Left lung (tissue), 10 donors: Measurements from ENCODE around the gene RBM10. TPM values are rescaled to one million over a fixed set of nuclear protein-coding genes. Genes with fewer than 3 reads are reported as not detected.

Source experiments
- ATAC-seq: fragments of 200-7000 bp; cut with Tn5 transposase; one replicate; pipeline ENCODE4 v1.9.1; 2020; ENCODE audit warnings: moderate library complexity
- DNase-seq, 4 donors: peaks; one replicate each; pipeline ENCODE4 v3.0.0-alpha.2; 2013 to 2020
- H3K27ac ChIP-seq, 2 donors: fragments of 200-600 bp; sonication (generic) in 1 of 2; one replicate each; pipeline versions ENCODE4 v1.5.0 to v1.8.0; 2020 to 2021
- H3K27me3 ChIP-seq, 2 donors: fragments of 200-600 bp; sonication (generic) in 1 of 2; one replicate each; pipeline versions ENCODE4 v1.5.0 to v1.8.0; 2020 to 2021
- H3K36me3 ChIP-seq, 2 donors: fragments of 200-600 bp; sonication (generic) in 1 of 2; one replicate each; pipeline versions ENCODE4 v1.5.0 to v1.8.0; 2020 to 2021
- H3K4me1 ChIP-seq, 2 donors: fragments of 200-600 bp; one replicate each; pipeline ENCODE4 v1.8.0; 2021
- H3K4me3 ChIP-seq, 2 donors: fragments of 200-600 bp; sonication (generic) in 1 of 2; one replicate each; pipeline versions ENCODE4 v1.5.0 to v1.8.0; 2020 to 2021; ENCODE audit warnings: mild to moderate bottlenecking in 1 of 2
- H3K9me3 ChIP-seq, 2 donors: fragments of 200-600 bp; sonication (generic) in 1 of 2; one replicate each; pipeline versions ENCODE4 v1.5.0 to v1.8.0; 2020 to 2021
- CTCF ChIP-seq, 2 donors: fragments of 200-600 bp; sonication (generic) in 1 of 2; IDR thresholded peaks; one replicate each; pipeline versions ENCODE4 v1.5.0 to v1.8.0; 2021; ENCODE audit warnings: antibody characterized with exemption in 2 of 2
- intact Hi-C, 2 donors: fragments of 100-400 bp; cut with DNase I; formaldehyde crosslinking; loops; one replicate each; pipeline versions ENCODE4 v1.11.2 to v1.14.2; 2022
- polyA plus RNA-seq, 6 donors: library from polyadenylated mRNA; unstranded; fragments of 120-200 nt; gene quantifications; one replicate each; pipeline ENCODE4 v1.2.1, GENCODE V29; 2013; ENCODE audit not compliant: insufficient read length in 6 of 6
- total RNA-seq, 2 donors: library from RNA; stranded (reverse); fragmentation: NEBNext Ultra II Directional; extraction: Animal tissue kit (Norgen Biotek cat#: 25700); gene quantifications; one replicate each; pipeline ENCODE4 v1.2.1, GENCODE V29; 2021
- donor health status: DM: no; HTN: yes; CAD: no.
- donor health status: DM: no; HTN: no; CAD: no.

Gene RBM10
- total and polyA plus RNA-seq, 8 donors = 31.6 to 57.8 (median 51.0) TPM

- DNase-seq (peak; percentile 92 to 99 (median 98)), ATAC-seq (peak; percentile 91)
- no peaks in the 10 kb centered on the region for H3K27me3 ChIP-seq
- no peaks in the 10 kb centered on the region for H3K9me3 ChIP-seq
- peaks cover 5 to 33% of the 10 kb centered on the region in 2 donors for H3K4me1 ChIP-seq
- H3K27ac ChIP-seq = peak overlapping the region; percentile 93
- peak overlapping the region; percentile 64 to 81 for H3K4me3 ChIP-seq
- peaks cover 3 to 34% of the 10 kb centered on the region in 2 donors for H3K36me3 ChIP-seq
- TF ChIP-seq CTCF (IDR thresholded peaks at IDR 0.05) = no peak
- intact Hi-C loops = no loop called here
These were observed 72.8 kb downstream of the RBM10 start for GRCh38 chrX:47217852-47218279.

- intact Hi-C loops = no loop called here
- no peak for TF ChIP-seq CTCF (IDR thresholded peaks at IDR 0.05)
- Histone ChIP-seq H3K4me3 (peak within 1 kb of the TSS; percentile 64 to 81), H3K27ac (peak within 1 kb of the TSS; percentile 93), H3K36me3 (peaks cover 3 to 34% of the 10 kb centered on the region in 2 donors), H3K4me1 (peaks cover 5 to 33% of the 10 kb centered on the region in 2 donors), H3K9me3 (no peaks in the 10 kb centered on the region), H3K27me3 (no peaks in the 10 kb centered on the region)
- DNase-seq (peak; percentile 84 to 95 (median 90)), ATAC-seq (peak; percentile 77)
These were observed 73.4 kb downstream of the RBM10 start, which contains the start of gene CDK16 for GRCh38 chrX:47218280-47218919. TSS of gene CDK16 (plus strand) at chrX:47218681. CDS start at chrX:47223558, 4,877 bp downstream.

- Histone ChIP-seq H3K4me3 (peak overlapping the region; percentile 64 to 81), H3K27ac (peak overlapping the region; percentile 93), H3K4me1 (peaks cover 5 to 33% of the 10 kb centered on the region in 2 donors), H3K27me3 (no peaks in the 10 kb centered on the region), H3K9me3 (no peaks in the 10 kb centered on the region), H3K36me3 (peaks cover 3 to 34% of the 10 kb centered on the region in 2 donors)
- ATAC-seq (no peak), DNase-seq (peak in 3 of 4 donors; percentile 36 to 82 (median 48))
- intact Hi-C loops = no loop called here
- no peak for TF ChIP-seq CTCF (IDR thresholded peaks at IDR 0.05)
These were observed 74.1 kb downstream of the RBM10 start for GRCh38 chrX:47218920-47219815.

- DNase-seq (no peak), ATAC-seq (no peak)
- no peaks in the 10 kb centered on the region for H3K9me3 ChIP-seq
- TF ChIP-seq CTCF (IDR thresholded peaks at IDR 0.05) = no peak
- peaks cover 0 to 39% of the 10 kb centered on the region in 2 donors for H3K36me3 ChIP-seq
- no peak overlapping the region for H3K27ac ChIP-seq
- H3K4me3 ChIP-seq = no peak overlapping the region
- H3K27me3 ChIP-seq = no peaks in the 10 kb centered on the region
- peaks cover 5 to 23% of the 10 kb centered on the region in 2 donors for H3K4me1 ChIP-seq
- intact Hi-C loops = no loop called here
These were observed 76.7 kb downstream of the RBM10 start for GRCh38 chrX:47221756-47222155.
